Gastroesophageal sphincter (tissue), 3 donors: Measurements from ENCODE around the gene PTPRN2.

ENCODE experiments used
- CTCF ChIP-seq, 4 experiments: fragments of 200-600 bp in 2 of 4; fragments of 450-650 bp in 2 of 4; sonication (generic) in 1 of 4; IDR thresholded peaks; one replicate each; pipeline ENCODE4 v1.5.1; 2017 to 2019; ENCODE audit warnings: antibody characterized with exemption in 4 of 4, mild to moderate bottlenecking in 2 of 4, moderate library complexity in 2 of 4
- EP300 ChIP-seq: sonication (generic); formaldehyde crosslinking; IDR thresholded peaks from one replicate; pipeline ENCODE4 v1.6.1; 2017; ENCODE audit warnings: antibody characterized with exemption, mild to moderate bottlenecking
- POLR2A ChIP-seq, 2 donors: fragments of 450-650 bp; IDR thresholded peaks; one replicate each; pipeline ENCODE4 v1.6.1; 2017; ENCODE audit warnings: antibody characterized with exemption in 2 of 2, mild to moderate bottlenecking in 2 of 2, moderate library complexity in 1 of 2
- POLR2AphosphoS5 ChIP-seq: sonication (generic); formaldehyde crosslinking; IDR thresholded peaks from one replicate; pipeline ENCODE4 v1.6.1; 2017; ENCODE audit warnings: antibody characterized with exemption

- TF ChIP-seq CTCF (IDR thresholded peaks at IDR 0.05) (no peak), EP300 (no peak), POLR2A (IDR thresholded peaks at IDR 0.05) (no peak), POLR2AphosphoS5 (no peak)
These were observed 634.6 kb downstream of the PTPRN2 start for GRCh38 chr7:157952841-157953645.
